Activated naive CD8-positive, alpha-beta T cell (primary cell): ENCODE data around the gene ASZ1.

ENCODE experiments used
- H3K27ac Mint-ChIP-seq: one replicate; pipeline ENCODE4 v1.8.0; 2021; ENCODE audit warnings: mixed read lengths
- H3K27me3 Mint-ChIP-seq: one replicate; pipeline ENCODE4 v1.8.0; 2021; ENCODE audit warnings: mixed read lengths
- H3K36me3 Mint-ChIP-seq: one replicate; pipeline ENCODE4 v1.8.0; 2021; ENCODE audit warnings: mixed read lengths
- H3K4me1 Mint-ChIP-seq: one replicate; pipeline ENCODE4 v1.8.0; 2021; ENCODE audit warnings: low read depth, mixed read lengths
- H3K4me3 Mint-ChIP-seq: one replicate; pipeline ENCODE4 v1.8.0; 2021; ENCODE audit warnings: mild to moderate bottlenecking, mixed read lengths
- H3K9me3 Mint-ChIP-seq: one replicate; pipeline ENCODE4 v1.8.0; 2021; ENCODE audit warnings: low read depth, mixed read lengths

ASZ1 gene

DNA sequence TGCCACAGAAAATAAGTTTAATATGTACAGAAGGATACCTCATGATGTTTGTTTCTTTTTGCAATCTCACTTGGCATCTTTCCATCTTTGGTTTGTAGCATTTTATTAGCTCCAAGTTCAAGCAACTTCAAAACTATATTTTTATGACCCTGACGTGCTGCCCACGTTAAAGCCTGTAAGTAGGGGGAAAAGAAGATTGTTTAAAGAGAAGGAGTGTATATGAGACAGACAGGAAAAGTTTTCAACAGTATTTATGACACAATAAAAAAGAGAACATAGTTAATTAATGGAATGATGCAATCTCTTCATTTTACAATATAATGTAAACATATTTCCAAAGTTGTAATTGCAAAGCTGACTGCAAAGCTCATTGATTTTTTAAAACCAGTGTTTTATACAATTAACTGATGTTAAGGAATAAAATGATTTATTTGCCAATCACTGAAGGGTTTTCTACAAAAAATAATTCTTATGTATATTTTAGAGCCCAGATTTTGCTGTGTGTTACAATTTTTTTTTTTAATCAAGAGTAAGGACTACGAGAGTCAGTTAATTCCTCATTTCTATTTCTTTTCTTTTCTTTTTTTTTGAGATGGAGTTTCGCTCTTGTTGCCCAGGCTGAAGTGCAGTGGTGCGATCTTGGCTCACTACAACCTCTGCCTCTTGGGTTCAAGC, 42.5 kb downstream of the ASZ1 start:
- Mint-ChIP-seq H3K4me1 (no peaks in the 10 kb centered on the region), H3K36me3 (no peaks in the 10 kb centered on the region), H3K27ac (no peak overlapping the region), H3K4me3 (no peak overlapping the region), H3K9me3 (peaks cover 16% of the 10 kb centered on the region), H3K27me3 (no peaks in the 10 kb centered on the region)

DNA sequence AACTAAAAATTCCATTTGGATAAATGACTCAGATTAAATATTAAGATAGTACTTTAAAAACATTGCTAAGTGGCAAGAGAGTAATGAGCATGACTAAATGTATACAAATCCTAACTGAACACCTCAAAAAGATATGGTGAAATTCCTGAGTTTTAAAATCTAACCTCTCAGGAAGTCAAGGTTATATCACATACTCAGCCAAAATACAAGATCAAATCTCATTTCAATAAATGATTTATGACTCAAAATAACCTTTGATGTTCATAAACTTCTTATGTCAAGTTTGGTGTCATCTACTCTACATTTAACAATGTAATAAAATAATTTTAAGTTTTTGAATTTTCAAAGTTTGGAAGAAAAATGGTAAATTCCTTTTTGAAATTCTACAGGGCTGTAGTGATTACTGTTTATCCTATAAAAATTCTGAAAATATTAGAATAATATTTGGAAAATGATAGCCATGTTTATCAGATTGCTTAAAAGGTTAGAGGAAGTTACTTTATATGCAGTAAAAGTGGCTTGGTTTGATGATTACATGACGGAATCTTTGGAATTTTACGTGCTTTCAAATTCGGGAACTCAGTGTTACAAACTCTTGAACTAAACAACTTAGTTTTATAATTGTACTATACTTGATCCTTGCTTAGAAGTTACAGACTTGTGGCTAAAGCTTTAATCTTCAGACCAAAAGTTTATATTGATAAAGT, 43.7 kb downstream of the ASZ1 start:
- Mint-ChIP-seq H3K27ac (no peak overlapping the region), H3K4me1 (no peaks in the 10 kb centered on the region), H3K36me3 (no peaks in the 10 kb centered on the region), H3K4me3 (no peak overlapping the region), H3K9me3 (peaks cover 8% of the 10 kb centered on the region), H3K27me3 (no peaks in the 10 kb centered on the region)

DNA sequence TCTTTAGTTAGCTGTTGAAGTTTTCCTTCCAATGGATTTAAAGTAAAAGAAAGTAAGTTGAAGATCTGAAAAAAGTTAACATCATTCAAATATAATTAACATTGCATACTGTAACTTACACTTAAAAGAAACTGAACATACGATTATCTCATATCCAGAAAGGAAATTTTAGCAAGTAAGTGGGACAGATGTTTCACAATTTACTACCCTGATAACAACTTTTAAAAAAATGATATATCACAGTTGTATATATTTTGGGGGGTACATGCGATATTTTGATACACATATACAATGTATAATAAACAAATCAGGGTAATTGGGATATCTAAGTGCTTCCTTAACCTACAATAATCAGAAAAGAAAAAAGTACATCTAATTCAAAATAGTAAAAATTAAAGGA, 44.2 kb downstream of the ASZ1 start:
- peaks cover 5% of the 10 kb centered on the region for H3K9me3 Mint-ChIP-seq
- no peak overlapping the region for H3K27ac Mint-ChIP-seq
- H3K27me3 Mint-ChIP-seq, result no peaks in the 10 kb centered on the region
- H3K36me3 Mint-ChIP-seq, result no peaks in the 10 kb centered on the region
- H3K4me3 Mint-ChIP-seq, result no peak overlapping the region
- H3K4me1 Mint-ChIP-seq, result no peaks in the 10 kb centered on the region

DNA sequence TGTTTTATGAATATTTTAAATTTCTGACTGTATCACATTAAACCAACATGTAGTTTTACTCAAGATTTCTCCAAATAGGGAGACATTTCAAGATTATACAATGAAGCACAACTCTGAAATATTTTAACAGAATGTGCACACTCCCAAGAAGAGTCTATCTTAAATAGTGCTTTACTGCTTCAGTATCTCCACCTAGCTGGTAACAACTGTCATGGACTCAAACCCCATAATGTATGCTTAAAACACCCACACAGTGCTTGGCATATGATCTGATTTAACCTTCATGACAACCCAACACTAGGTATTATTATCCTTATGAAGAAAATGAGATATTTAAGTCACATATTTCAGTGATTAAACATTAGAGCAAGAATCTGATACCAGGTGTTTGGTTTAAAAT, 45.9 kb downstream of the ASZ1 start:
- H3K4me1 Mint-ChIP-seq, result no peaks in the 10 kb centered on the region
- H3K27ac Mint-ChIP-seq, result no peak overlapping the region
- H3K4me3 Mint-ChIP-seq, result no peak overlapping the region
- H3K27me3 Mint-ChIP-seq, result no peaks in the 10 kb centered on the region
- no peaks in the 10 kb centered on the region for H3K36me3 Mint-ChIP-seq
- no peaks in the 10 kb centered on the region for H3K9me3 Mint-ChIP-seq

DNA sequence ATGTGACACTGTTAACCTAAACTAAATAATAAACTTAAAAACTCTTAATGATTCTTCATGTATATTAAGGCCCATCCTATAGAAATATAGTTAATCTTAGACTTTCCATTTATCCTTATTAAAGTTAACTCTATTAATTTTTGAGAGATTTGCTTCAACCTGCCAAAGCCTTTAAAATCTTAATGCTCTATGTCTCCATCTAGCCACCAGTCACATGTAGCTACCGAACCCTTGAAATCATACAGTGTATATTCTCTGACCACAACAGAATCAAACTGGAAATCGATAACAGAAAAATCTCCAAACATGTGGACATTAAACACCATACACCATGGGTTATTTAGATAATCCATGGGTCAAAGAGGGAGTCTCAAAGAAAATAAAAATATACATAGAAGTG, 51.9 kb downstream of the ASZ1 start:
- Mint-ChIP-seq H3K27me3 (no peaks in the 10 kb centered on the region), H3K4me3 (no peak overlapping the region), H3K4me1 (no peaks in the 10 kb centered on the region), H3K36me3 (no peaks in the 10 kb centered on the region), H3K9me3 (no peaks in the 10 kb centered on the region), H3K27ac (no peak overlapping the region)

DNA sequence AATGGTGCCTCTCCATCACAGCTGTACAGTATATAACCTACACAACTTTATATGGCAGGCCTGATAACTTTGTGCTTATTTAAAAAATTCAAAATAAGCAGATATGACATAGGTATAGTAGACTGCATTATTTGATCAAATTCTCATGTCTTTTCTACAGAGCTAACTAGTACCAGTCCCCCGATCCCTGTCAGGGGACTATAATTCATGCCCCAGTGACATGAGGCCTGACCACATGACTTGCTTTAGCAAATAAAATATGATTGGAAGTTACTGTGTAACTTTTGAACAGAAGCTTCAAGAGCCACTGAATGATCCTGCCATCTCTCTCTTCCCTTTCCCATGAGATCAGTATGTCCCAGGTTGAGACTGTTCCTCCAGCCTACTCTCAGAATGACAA, 55.2 kb downstream of the ASZ1 start:
- Mint-ChIP-seq H3K27me3 (no peaks in the 10 kb centered on the region), H3K36me3 (no peaks in the 10 kb centered on the region), H3K4me3 (no peak overlapping the region)

DNA sequence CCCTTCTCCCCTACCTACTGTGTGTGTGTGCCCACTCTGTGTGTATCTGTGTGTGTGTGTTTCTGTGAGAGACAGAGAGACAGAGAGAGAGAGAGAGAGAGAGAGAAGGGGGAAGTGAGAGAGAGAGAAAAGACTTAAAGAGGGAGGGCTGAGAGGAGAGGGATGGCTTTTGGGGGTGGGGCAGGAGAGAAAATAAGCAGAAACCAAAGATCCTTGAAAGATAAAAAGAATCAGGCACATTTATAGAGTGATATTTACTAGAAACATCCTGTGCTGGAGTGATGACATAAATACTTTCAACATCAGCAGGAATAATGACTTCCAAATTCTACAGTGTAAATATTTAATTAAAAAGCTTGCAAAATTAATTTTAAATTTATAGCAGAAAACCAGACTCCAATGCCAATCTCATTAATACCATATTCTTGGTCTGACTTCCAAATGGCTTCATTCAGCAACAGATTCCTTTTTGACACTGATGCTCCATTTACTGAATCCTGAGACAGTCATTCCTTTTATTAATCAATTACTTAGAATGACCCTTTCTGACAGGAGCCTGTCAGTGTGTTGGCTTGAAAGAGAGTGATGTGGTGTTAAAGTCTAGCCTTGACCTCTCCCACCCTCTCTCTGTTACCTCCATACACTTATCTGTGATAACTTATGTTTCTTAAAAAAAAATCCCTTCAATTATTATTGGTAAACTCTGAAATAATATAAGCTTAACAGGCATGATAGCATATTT, 62.8 kb downstream of the ASZ1 start:
- Mint-ChIP-seq H3K4me1 (no peaks in the 10 kb centered on the region), H3K4me3 (no peak overlapping the region), H3K27ac (no peak overlapping the region), H3K9me3 (no peaks in the 10 kb centered on the region), H3K36me3 (no peaks in the 10 kb centered on the region), H3K27me3 (peaks cover 2% of the 10 kb centered on the region)

More for the DNA sequence above, 55.2 kb downstream of the ASZ1 start:
- no peak overlapping the region for H3K27ac Mint-ChIP-seq
- no peaks in the 10 kb centered on the region for H3K9me3 Mint-ChIP-seq
- H3K4me1 Mint-ChIP-seq, result no peaks in the 10 kb centered on the region

DNA sequence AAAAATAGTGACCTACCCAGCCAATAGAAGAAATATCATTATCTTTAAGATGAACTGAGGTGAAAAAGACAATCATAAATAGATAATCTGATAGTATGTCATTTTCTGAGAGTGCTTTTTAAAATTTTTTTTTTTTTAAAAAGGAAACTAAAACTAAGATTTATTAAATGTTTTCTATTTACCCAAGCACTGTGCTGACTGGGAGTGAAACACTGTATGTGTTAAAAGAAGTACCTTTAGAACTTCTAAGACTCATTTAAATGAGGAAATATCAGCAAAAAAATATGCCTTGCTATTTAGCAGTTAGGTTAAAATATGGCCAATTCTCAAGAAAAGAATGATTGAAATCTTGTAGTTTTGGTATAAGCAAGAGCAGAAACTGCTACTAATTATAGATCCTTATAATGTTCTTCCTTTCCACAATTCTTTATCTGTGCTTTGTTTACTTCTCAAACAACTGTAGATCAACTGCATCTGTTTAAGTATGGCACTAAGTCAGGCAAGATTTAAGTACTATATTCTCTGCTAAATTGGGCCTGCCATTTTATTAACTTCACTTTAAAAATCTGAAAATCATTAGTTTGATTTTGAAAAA, 64.9 kb downstream of the ASZ1 start:
- no peak overlapping the region for H3K27ac Mint-ChIP-seq
- no peaks in the 10 kb centered on the region for H3K36me3 Mint-ChIP-seq
- no peaks in the 10 kb centered on the region for H3K4me1 Mint-ChIP-seq
- no peak overlapping the region for H3K4me3 Mint-ChIP-seq
- peaks cover 2% of the 10 kb centered on the region for H3K27me3 Mint-ChIP-seq
- H3K9me3 Mint-ChIP-seq, result no peaks in the 10 kb centered on the region

DNA sequence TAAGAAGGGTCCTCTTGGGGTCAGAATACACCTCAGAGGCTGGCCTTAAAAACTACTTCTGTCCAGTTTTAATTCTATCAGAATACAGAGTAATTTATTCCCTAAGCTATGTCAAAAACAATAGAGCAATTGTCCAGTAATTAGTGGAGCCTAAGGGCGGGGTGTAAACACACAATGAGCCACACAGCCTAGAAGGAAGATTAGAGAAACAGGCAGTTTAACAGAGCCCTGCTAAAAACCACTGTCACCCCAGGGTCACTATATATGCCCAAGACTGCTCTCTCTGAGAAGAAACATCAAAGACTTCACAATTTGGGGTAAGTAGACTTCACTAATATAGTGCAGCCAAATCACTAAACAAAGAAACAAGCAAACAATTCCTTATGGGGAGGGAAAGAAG, 77.3 kb downstream of the ASZ1 start:
- H3K4me3 Mint-ChIP-seq, result no peak overlapping the region
- no peaks in the 10 kb centered on the region for H3K36me3 Mint-ChIP-seq
- peaks cover 4% of the 10 kb centered on the region for H3K27me3 Mint-ChIP-seq
- H3K4me1 Mint-ChIP-seq, result no peaks in the 10 kb centered on the region
- no peak overlapping the region for H3K27ac Mint-ChIP-seq
- H3K9me3 Mint-ChIP-seq, result no peaks in the 10 kb centered on the region

DNA sequence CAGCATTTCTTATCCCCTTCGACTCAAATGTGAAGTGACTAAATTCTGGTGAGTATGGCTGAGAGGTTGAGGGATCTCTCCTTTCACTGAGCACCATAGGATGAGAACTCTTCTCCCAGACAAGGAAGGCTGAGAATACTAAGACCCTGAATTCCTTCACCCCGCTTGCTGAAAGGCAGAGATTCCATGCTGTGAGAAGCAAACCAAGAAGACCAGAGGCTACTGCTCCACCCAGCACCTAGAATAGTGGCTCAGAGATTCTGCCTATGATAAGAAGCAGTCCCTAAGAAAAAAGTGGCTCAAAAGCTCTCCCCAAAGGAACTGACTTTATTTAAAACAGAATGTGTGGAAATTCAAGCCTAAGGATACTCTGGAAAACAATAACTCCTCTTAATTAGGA, 77.7 kb downstream of the ASZ1 start:
- Mint-ChIP-seq H3K27ac (no peak overlapping the region), H3K9me3 (no peaks in the 10 kb centered on the region), H3K4me1 (no peaks in the 10 kb centered on the region), H3K27me3 (peaks cover 4% of the 10 kb centered on the region), H3K4me3 (no peak overlapping the region), H3K36me3 (no peaks in the 10 kb centered on the region)

DNA sequence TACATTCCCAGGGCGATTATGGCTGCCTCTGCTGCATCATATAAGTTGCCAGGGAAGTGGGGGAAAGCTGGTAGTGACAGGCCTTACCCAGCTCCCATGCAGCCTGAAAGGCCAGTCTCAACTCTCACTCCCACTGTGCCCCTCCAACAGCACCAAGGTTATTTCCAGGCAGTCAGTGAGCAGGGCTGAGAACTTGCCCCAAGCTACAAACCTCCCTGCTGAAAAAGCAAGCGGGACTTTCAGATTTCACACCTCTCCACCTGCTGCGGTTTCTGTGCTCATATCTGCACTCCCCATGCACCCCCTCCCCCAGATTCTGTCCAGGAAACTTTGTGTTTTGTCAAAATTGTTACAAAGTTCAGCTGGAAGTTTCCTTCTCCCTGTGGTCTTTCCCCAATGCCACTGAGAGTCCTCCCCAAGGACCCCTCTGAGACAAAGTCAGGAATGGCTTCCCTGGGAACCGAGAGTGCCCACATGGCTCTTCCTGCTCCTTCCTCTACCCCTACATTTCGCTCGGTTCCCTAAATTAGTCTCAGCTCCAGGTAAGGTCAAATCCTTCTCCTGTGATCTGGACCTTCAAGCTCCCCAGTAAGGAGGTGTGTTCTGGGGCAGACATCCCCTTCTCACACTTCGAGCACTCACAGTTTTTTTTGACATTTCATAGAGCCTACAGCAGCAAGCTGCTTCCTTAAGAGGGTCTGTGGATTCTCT, 79.2 kb downstream of the ASZ1 start:
- no peak overlapping the region for H3K4me3 Mint-ChIP-seq
- H3K27me3 Mint-ChIP-seq, result peaks cover 4% of the 10 kb centered on the region
- H3K27ac Mint-ChIP-seq, result no peak overlapping the region
- no peaks in the 10 kb centered on the region for H3K36me3 Mint-ChIP-seq
- no peaks in the 10 kb centered on the region for H3K9me3 Mint-ChIP-seq
- H3K4me1 Mint-ChIP-seq, result no peaks in the 10 kb centered on the region

DNA sequence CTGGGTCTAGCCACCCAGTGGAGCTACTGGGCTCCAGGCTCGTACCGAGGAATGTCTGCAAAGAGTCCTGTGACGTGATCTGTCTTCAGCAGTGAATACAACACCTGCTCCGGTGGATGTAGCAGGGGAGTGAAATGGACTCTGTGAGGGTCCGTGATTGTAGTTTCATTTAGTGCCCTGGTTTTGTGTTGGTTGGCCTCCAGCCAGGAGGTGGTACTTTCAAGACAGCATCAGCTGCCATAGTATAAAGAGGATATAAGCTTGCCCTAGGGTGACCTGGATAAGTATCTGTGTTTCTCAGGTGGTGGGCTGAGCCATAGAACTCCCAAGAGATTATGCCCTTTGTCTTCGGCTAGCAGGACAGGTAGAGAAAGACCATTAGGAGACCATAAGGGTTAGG, 79.8 kb downstream of the ASZ1 start:
- Mint-ChIP-seq H3K4me1 (no peaks in the 10 kb centered on the region), H3K4me3 (no peak overlapping the region), H3K27me3 (peaks cover 4% of the 10 kb centered on the region), H3K9me3 (no peaks in the 10 kb centered on the region), H3K36me3 (no peaks in the 10 kb centered on the region), H3K27ac (no peak overlapping the region)

DNA sequence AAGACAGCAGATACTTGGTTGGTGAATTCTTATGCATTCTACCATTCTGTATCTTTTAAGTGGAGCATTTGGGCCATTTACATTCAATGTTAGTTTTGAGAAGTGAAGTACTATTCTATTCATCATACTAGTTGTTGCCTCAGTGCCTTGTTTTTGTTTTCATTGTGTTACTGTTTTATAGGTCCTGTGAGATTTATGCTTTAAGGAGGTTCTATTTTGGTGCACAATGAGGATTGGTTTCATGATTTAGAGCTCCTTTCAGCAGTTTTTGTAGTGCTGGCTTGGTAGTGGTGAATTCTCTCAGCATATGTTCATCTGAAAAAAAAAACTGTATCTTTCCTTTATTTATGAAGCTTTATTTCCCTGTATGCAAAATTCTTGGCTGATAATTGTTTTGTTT, 81.1 kb downstream of the ASZ1 start:
- Mint-ChIP-seq H3K27me3 (peaks cover 4% of the 10 kb centered on the region), H3K27ac (no peak overlapping the region), H3K4me3 (no peak overlapping the region)

DNA sequence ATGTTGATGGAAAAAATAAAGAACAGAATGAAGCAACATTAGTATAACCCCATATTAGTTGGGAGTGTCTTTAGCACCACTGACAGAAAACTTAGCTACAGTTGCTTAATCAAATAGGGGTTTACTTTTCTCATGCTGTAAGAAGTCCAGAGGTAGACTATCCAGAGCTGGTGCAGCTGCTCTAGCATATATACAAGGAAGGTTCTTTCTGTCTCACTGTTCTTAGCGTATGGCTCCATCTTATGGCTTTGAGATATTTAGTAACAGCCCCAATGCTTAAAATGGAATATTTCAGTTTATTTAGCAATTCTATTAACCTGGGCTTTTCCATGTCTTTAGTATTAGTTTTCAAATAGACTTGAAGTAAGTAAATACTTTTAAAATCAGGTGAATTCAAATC, 89.3 kb downstream of the ASZ1 start:
- Mint-ChIP-seq H3K27me3 (peaks cover 1% of the 10 kb centered on the region), H3K36me3 (no peaks in the 10 kb centered on the region), H3K27ac (no peak overlapping the region), H3K4me3 (no peak overlapping the region), H3K4me1 (no peaks in the 10 kb centered on the region), H3K9me3 (no peaks in the 10 kb centered on the region)

More for the DNA sequence above, 81.1 kb downstream of the ASZ1 start:
- Mint-ChIP-seq H3K36me3 (no peaks in the 10 kb centered on the region), H3K4me1 (no peaks in the 10 kb centered on the region), H3K9me3 (no peaks in the 10 kb centered on the region)

DNA sequence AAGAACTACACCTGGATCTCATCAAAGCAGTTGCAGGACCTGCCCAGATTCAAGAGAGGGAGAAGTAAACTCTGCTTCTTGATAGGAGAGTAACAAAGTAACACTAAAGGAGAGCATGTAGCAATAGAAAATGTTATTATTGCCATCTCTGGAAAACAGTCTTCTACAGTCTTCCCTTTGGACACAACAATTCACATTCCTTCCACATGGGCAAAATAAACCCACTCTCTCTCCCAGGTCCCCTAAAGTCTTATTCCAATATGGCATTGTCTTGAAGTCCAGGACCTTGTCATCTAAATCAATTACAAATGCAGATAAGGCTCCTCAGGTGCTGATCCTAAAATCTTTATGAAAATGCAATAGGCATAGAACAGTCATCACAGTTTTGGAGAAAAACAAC, 94.1 kb downstream of the ASZ1 start:
- Mint-ChIP-seq H3K27me3 (peaks cover 1% of the 10 kb centered on the region), H3K4me1 (no peaks in the 10 kb centered on the region), H3K4me3 (no peak overlapping the region), H3K27ac (no peak overlapping the region), H3K9me3 (peaks cover 3% of the 10 kb centered on the region), H3K36me3 (no peaks in the 10 kb centered on the region)
